DMS153 (cell line): ENCODE measurements around the gene MRM2.

Source experiments
- DNase-seq: peaks from one replicate; lab custom pipeline; 2025; lab: John Stamatoyannopoulos, UW

The MRM2 gene

DNA sequence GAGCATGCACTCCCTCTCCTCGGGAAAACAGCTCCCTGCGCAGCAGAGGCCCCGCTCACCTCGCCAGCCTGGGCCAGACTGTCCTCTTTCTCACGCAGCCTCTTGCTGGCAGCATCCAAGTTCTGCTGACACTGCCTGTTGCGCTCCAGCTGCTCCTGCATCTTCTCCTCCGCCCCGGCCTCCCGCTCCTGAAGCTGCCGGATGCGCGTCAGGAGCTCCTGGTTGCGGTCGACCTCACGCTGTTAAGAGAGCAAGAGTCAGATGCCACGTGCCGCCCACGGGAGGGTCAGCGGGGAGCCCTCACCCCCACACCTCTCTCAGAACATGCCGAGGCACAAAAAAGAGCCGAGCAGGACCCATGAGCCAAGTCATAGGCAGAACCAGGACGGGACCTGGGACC is 19.5 kb downstream of the MRM2 start:
- no peak for DNase-seq

DNA sequence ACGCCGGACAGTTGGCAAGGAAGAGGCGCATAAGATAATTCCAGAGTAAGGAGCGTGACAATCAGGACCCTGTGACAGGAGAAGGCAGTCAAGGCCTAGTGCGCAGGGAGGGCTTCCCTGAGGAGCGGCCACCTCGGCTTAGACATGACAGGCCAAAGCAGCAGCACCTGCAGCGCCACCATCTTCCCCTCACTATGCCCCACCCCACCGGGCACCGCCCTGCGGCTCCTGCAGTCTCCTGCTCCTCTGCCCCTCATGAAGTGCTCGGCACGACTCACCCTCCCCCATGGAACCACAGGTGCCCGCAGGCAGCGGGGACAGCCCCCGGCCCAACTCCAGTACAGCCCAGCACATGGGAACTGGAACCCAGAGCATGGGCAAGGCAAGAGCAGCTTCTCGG is 21.1 kb downstream of the MRM2 start:
- no peak for DNase-seq

DNA sequence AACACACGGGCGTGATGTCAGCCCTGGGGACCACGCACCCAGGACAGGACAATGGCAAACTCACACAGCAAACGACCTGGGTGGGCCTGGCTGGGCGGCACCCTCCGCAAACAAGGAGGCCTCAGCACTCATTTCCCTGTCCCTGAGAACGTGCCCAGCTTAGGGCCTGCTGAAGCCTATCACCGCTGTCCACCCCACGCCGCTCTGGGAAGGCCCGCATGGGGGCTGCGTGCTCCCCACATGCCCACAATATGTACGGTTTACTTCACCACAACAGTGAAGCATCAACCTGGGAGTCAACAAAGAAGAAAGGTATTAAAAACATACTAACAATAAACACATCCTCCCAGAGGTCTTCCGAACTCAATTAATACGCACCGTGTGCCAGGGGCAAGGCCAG is 21.5 kb downstream of the MRM2 start:
- no peak for DNase-seq

- DNase-seq, result no peak
Measured at GRCh38 chr7:2220030-2220429, 22.0 kb downstream of the MRM2 start.

- no peak for DNase-seq
Measured at GRCh38 chr7:2219606-2220005, 22.4 kb downstream of the MRM2 start.

DNA sequence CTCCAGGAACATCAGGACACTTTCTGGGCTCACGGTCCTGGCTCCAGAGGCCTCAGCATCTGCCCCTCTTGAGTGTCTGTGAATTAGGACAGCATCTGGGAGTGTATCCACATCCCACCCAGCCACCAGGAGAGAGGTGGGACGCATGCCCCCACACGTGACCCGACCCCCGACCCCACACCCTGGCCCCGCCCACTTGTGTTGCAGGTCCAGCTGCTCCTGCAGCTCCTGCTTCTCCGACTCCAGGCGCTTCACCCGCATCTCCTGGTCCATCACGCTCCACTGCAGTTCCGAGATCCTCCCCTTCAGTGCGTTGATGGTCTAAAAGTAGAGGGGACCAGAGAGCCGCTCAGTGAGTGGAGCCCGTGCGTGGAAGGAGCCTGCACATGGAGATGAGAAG is 22.9 kb downstream of the MRM2 start:
- no peak for DNase-seq

GRCh38 chr7:2218444-2218785 is 23.6 kb downstream of the MRM2 start:
- no peak for DNase-seq

DNA sequence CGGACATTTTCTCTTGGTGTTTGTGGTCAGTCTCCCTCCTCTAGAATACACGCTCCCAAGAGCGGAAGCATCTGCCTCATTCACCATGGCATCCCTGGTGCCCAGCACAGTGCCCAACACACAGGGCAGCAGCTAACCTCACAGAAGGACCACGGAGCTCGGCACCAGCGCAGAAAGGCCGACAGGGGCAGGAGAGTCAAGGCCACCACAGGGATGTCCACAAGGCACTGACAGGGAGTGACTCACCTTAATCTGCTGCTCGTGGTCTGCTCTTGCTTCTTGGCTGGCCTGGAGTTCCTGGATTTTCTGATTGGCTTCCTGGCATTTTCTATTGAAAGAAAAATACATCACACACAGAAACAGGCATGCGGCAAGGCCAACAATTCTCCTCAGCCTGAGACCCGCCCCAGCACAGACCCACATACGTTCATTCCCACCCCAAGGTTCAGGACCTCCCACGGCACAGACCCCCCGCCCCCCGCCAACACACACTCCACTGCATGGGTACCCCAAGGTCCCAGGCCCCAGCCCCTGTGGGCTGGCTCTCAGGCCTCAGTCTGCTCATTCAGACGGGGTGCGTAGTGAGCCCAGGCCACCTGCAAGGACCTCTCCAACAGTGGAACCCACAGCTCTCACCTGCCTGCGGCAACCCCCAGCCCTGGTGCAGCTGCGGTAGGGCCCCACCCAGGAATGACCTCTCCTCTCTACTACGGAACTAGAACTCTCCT is 24.1 kb downstream of the MRM2 start:
- DNase-seq, result no peak

- no peak for DNase-seq
Measured at GRCh38 chr7:2217206-2217605, 24.8 kb downstream of the MRM2 start.

DNA sequence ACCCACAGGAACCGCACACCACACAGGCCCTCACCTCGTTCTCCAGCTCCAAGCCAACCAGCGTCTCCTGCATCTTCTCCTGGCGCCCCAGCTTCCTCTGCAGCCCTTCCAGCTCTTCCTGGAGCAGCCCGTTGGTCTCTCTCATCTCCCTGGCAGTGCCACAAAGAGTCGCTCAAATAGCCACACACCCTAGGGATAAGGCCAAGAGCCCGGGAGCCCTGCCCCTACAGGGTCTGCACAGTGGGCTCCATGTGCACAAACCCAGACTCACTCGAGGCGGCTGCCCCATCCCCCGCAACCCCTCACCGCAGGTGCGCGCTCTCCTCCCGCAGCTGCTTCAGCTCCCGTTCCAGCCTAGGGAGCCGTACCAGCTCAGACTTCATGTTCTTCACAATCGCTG is 26.2 kb downstream of the MRM2 start:
- no peak for DNase-seq

DNA sequence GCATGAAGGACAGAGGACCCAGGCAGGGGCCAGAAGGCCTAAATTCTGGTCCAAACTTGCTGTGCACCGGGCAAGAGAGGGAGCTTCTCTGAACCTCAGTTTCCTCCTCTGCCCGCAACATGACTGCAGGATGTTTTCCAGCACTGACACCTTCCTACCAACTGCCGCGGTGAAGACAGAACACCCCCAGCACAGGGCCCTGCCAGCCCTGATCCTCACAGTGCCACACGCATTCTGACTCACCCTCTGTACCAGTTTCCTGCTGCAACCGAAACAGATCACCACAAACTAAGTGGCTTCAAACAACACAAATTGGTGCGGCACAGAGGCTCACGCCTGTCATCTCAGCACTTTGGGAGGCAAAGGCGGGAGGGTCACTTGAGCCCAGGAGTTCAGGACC is 27.4 kb downstream of the MRM2 start:
- no peak for DNase-seq

- no peak for DNase-seq
Measured at GRCh38 chr7:2213551-2214215, 28.3 kb downstream of the MRM2 start.

DNA sequence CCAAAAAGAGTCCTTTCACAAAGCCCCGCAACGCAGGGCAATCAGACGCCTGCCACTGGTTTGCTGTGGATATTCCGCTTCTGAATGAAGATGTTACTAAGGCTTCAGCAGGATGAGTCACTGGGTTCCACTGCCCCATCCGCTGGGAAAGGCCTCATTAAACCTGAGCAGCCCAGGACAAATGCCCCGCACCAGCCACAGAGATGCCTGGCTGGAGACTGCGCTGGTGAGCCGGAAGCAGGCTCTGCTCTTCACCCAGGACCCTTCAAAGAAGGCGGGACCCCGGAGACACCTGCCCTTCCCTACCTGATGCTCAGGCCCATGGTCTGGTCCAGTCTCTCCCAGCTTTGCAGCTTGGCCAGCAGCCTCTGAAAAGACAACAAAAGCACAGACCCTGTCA is 29.1 kb downstream of the MRM2 start:
- DNase-seq, result no peak

GRCh38 chr7:2211926-2212325 is 30.1 kb downstream of the MRM2 start:
- DNase-seq, result no peak

DNA sequence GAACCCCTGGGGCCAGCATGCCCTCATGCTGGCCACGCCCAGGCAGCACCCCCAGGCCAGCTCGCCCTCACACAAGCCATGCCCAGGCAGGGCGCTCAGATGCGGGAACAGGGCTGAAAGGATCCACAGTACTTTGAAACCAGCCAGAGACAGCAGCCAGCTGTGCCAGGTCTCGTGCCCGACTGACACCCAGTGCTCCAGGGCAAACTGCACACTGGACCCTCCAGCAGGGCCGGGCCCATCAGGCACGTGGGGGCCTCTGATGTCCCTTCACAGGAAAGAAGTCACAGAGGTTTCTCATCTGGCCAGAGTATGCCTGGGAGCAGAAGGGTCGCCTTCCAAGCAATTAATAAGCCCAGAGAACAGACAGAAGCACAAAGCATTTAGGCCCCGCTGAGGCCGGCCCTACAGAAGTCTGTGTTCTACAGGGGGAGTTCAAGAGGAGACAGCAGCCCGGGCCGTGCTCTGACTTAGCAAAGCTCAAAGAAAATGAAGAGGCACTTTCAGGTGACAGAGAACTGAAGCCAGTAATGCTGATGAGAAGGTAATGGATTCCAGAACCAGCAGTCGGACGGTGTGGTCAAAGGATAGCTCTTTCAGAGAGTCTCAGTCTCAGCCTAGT is 30.6 kb downstream of the MRM2 start:
- DNase-seq, result no peak

GRCh38 chr7:2210551-2211258 is 31.3 kb downstream of the MRM2 start:
- DNase-seq, result no peak

DNA sequence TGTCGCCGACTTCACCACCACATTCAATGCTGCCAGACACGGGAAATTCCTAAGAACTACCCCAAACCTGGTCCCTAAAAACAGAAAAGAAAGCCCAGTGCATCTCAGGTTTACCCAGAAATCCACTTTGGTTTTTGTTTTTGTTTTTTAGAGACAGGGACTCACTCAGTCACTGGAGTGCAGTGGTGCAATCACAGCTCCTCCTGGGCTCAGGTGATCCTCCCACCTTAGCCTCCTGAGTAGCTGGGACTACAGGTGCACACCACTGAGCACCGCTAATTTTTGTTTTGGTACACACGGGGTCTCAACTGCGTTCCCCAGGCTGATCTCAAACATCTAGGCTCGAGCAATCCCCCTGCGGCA is 32.1 kb downstream of the MRM2 start:
- no peak for DNase-seq

GRCh38 chr7:2209146-2209960 is 32.7 kb downstream of the MRM2 start:
- no peak for DNase-seq

GRCh38 chr7:2208712-2209111 is 33.3 kb downstream of the MRM2 start:
- DNase-seq, result no peak

DNA sequence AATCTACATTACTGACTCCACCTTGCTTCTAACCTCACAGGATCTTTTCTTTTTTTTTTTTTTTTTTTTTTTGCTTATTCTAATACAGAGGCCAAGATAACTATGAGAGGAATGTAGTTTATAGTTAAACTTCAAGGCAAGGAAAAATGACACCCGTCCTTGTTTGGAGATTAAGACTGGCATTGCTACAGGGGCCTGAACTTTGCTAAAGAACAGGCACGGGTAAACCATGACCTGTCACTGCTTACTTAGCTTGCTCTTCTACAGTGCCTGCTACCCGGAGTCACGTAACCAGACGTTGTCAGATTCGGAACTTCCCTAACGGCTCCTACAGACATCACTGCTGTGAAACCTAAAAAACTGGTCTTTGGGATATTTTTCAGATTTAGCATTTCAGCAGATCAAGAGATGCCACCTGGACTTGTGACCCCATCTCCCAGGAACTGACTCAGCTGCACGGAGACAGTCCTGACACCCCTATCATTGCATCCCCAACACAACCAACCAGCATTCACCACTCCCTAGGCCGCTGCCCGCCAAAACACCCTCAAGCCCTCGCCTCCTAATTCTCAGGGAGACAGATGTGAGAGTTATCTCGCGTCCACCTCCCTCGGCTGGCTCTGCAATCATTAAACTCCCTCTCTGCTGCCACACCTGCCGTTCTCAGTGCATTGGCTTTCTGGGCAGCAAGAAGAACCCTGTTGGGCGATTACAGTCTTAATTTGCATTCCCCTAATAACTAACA is 36.8 kb downstream of the MRM2 start:
- DNase-seq, result no peak

GRCh38 chr7:2204446-2204845 is 37.6 kb downstream of the MRM2 start:
- no peak for DNase-seq
